Panc1 (cell line): ENCODE measurements around the gene MCEE.

Experiments
- POLR2AphosphoS5 ChIP-seq: IDR thresholded peaks from 2 replicates; pipeline ENCODE4 v1.6.1; 2012; ENCODE audit warnings: mild to moderate bottlenecking, low read depth, low read length, moderate library complexity
- SIN3A ChIP-seq: IDR thresholded peaks from 2 replicates; pipeline ENCODE4 v1.6.1; 2012; ENCODE audit warnings: low read depth, mild to moderate bottlenecking, low read length, moderate library complexity, borderline replicate concordance; ENCODE audit not compliant: insufficient read depth
- TCF7L2 ChIP-seq: IDR thresholded peaks from 2 replicates; pipeline ENCODE4 v1.6.1; 2011; ENCODE audit warnings: mild to moderate bottlenecking, low read depth, low read length, inconsistent platforms
- TF ChIP-seq, protein P1 (sequence below): fragments of 450-650 bp; IDR thresholded peaks from 2 replicates; pipeline ENCODE4 v1.5.1; 2017; ENCODE audit warnings: mild to moderate bottlenecking

DNA sequence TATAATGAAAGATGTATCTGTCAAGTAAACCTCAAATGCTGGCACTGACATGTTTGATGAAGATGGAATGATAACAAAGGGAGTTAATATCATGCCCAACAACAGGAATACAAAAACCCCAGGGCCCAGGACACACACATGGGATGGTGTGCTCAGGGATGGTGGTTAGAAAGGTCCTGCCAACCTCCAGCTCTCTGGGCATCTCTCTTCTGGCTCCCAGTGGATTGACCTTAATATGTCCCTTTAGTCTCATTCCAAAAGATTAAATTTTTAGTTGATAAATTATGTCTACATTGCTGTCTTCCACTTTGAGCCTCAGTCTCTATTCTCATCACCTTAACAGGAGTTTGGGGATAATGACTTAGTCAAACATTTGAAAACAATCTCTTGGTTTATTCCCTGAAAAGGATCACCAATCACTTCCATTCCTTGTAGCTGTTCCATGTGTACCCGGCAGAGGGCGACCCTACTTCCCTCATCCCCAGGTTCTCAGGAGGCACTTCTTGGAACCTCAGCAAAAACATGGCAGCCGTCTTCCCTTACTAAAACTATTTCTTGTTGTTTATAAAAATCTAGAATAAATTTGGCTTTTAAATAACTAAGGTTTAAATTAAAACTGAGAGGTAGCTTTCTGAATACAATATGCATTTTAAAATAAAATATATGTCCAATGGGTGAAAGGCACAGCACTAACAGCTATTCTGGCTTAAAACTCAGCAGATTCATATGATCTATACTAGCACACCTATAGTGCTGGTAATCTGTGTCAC lies 29.6 kb downstream of the MCEE start:
- TF ChIP-seq, protein P1, sequence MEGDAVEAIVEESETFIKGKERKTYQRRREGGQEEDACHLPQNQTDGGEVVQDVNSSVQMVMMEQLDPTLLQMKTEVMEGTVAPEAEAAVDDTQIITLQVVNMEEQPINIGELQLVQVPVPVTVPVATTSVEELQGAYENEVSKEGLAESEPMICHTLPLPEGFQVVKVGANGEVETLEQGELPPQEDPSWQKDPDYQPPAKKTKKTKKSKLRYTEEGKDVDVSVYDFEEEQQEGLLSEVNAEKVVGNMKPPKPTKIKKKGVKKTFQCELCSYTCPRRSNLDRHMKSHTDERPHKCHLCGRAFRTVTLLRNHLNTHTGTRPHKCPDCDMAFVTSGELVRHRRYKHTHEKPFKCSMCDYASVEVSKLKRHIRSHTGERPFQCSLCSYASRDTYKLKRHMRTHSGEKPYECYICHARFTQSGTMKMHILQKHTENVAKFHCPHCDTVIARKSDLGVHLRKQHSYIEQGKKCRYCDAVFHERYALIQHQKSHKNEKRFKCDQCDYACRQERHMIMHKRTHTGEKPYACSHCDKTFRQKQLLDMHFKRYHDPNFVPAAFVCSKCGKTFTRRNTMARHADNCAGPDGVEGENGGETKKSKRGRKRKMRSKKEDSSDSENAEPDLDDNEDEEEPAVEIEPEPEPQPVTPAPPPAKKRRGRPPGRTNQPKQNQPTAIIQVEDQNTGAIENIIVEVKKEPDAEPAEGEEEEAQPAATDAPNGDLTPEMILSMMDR = peak; percentile 91
- TF ChIP-seq POLR2AphosphoS5 = no peak
- no peak for TF ChIP-seq TCF7L2
- TF ChIP-seq SIN3A = no peak
